SU-DHL-6 (cell line): Measurements from ENCODE around the gene GARIN1A.
"Not testable (repeated sequence)": the region's sequence is repeated elsewhere in the genome, so short reads cannot be mapped to it uniquely, and the experiment has no call there.

Experiments used
- H2AFZ ChIP-seq: fragments of 200-600 bp; sonication (generic); 2 replicates; pipeline ENCODE4 v1.6.1; 2014; ENCODE audit warnings: low read depth, mild to moderate bottlenecking, moderate library complexity, mixed read lengths, antibody characterized with exemption, low read length; ENCODE audit not compliant: severe bottlenecking
- H3F3A ChIP-seq: fragments of 200-600 bp; shearing (Covaris generic); 2 replicates; pipeline ENCODE4 v1.6.0; 2016; ENCODE audit warnings: antibody characterized with exemption, mild to moderate bottlenecking; ENCODE audit not compliant: insufficient read depth
- H3K27ac ChIP-seq: fragments of 200-600 bp; sonication (generic); 2 replicates; pipeline ENCODE4 v1.5.1; 2016; ENCODE audit warnings: low read depth, mild to moderate bottlenecking, low read length, moderate library complexity, mixed read lengths
- H3K27me3 ChIP-seq: fragments of 200-600 bp; sonication (generic), shearing (Covaris generic); 2 replicates; pipeline ENCODE4 v1.6.0; 2014; ENCODE audit warnings: mild to moderate bottlenecking, low read length
- H3K36me3 ChIP-seq: fragments of 200-600 bp; sonication (generic); 2 replicates; pipeline ENCODE4 v1.6.1; 2014; ENCODE audit warnings: mild to moderate bottlenecking, low read length, mixed read lengths
- H3K4me2 ChIP-seq: fragments of 300-600, 200-600 bp; shearing (Covaris generic), sonication (generic); 2 replicates; pipeline ENCODE4 v1.6.0; 2014; ENCODE audit warnings: low read length, low read depth, mild to moderate bottlenecking; ENCODE audit not compliant: poor library complexity, severe bottlenecking
- H3K4me3 ChIP-seq: fragments of 200-600 bp; sonication (generic); 2 replicates; pipeline ENCODE4 v1.5.1; 2014; ENCODE audit warnings: antibody characterized with exemption, low read length, mild to moderate bottlenecking, mixed read lengths; ENCODE audit not compliant: insufficient read depth, poor library complexity, severe bottlenecking
- H3K79me2 ChIP-seq: fragments of 200-600 bp; sonication (generic); 2 replicates; pipeline ENCODE4 v1.6.1; 2014; ENCODE audit warnings: mild to moderate bottlenecking, low read length, moderate library complexity; ENCODE audit not compliant: insufficient read depth
- H3K9ac ChIP-seq: fragments of 200-600 bp; sonication (generic); 2 replicates; pipeline ENCODE4 v1.7.0; 2014; ENCODE audit warnings: mild to moderate bottlenecking, low read length
- H3K9me2 ChIP-seq: fragments of 200-600 bp; sonication (generic); replicated peaks from 2 replicates; pipeline ENCODE4 v1.6.1; 2014; ENCODE audit warnings: low read length; ENCODE audit not compliant: insufficient read depth
- H3K9me3 ChIP-seq: fragments of 200-600 bp; sonication (generic); 2 replicates; pipeline ENCODE4 v1.6.1; 2014; ENCODE audit warnings: low read length, mixed read lengths; ENCODE audit not compliant: insufficient read depth
- H4K20me1 ChIP-seq: fragments of 200-600 bp; sonication (generic); 2 replicates; pipeline ENCODE4 v1.6.1; 2014; ENCODE audit warnings: low read depth, mild to moderate bottlenecking, antibody characterized with exemption, low read length, moderate library complexity, mixed read lengths
- EZH2phosphoT487 ChIP-seq: fragments of 200-600 bp; sonication (generic), shearing (Covaris generic); conservative IDR thresholded peaks from 2 replicates; pipeline ENCODE4 v1.6.1; 2018; ENCODE audit warnings: mild to moderate bottlenecking, antibody characterized with exemption, low read length, moderate library complexity, mixed read lengths
- TF ChIP-seq, protein P1 (sequence below): fragments of 200-600 bp; sonication (generic); IDR thresholded peaks from one replicate; pipeline ENCODE4 v1.5.1; 2017; ENCODE audit warnings: antibody characterized with exemption, mild to moderate bottlenecking, low read length, moderate library complexity; ENCODE audit not compliant: insufficient read depth, poor library complexity, severe bottlenecking

The GARIN1A gene

DNA sequence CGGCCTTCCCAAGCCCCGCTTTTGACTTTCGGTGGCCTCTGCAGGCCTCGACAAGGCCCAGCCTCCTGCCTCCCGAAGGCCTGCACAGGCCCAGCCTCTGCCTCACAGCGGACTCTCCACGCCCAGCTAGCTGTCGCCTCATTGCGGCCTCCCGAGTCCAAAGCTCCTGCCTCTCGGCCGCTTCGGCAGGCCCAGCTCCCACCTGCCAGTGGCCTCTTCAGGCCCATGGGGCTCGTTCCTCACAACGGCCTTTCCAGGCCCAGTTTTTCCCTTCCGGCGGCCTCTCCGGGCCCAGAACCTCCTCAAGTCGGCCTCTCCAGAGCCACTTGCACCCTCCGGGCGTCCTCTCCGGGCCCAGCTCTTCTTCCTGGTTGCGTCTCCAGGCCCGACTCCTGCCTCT lies 19.5 kb upstream of the GARIN1A start:
- H2AFZ ChIP-seq, H3K9me2 ChIP-seq, H3K79me2 ChIP-seq: not testable (repeated sequence)

GRCh38 chr7:128653197-128653596 lies 18.9 kb upstream of the GARIN1A start:
- not testable (repeated sequence) for H3K4me2 ChIP-seq, H3K36me3 ChIP-seq, H4K20me1 ChIP-seq

More for the DNA sequence above, 19.5 kb upstream of the GARIN1A start:
- H3K9ac ChIP-seq, H3K36me3 ChIP-seq, H3K27me3 ChIP-seq, H4K20me1 ChIP-seq, H3K4me3 ChIP-seq, H3F3A ChIP-seq, H3K9me3 ChIP-seq, H3K4me2 ChIP-seq, H3K27ac ChIP-seq: not testable (repeated sequence)

DNA sequence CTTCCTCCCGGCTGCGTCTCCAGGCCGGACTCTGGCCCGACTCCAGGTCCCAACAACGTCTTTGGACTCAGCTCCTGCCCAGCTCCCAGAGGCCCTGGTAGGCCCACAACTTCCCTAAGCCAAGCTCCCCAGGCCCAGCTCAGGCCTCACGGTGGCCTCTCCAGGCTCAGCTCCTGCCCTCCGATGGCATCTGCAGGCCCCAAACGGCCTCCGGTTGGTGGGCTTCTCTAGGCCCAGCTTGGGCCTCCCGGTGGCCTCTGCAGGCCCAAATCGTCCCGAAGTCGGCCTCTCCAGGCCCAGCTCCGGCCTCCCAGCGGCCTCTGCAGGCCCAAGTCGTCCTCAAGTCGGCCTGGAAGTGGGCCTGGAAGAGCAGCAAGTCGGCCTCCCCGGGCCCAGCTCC lies 18.0 kb upstream of the GARIN1A start:
- not testable (repeated sequence) for H3F3A ChIP-seq, H3K9me3 ChIP-seq, H3K27me3 ChIP-seq, H3K9me2 ChIP-seq, H3K4me2 ChIP-seq, H2AFZ ChIP-seq, H3K79me2 ChIP-seq, H3K9ac ChIP-seq, H3K4me3 ChIP-seq, H3K27ac ChIP-seq, H3K36me3 ChIP-seq, H4K20me1 ChIP-seq

More at GRCh38 chr7:128653197-128653596, 18.9 kb upstream of the GARIN1A start:
- H3K4me3 ChIP-seq, H3K9me2 ChIP-seq, H2AFZ ChIP-seq, H3K79me2 ChIP-seq, H3F3A ChIP-seq, H3K9ac ChIP-seq, H3K27ac ChIP-seq, H3K27me3 ChIP-seq, H3K9me3 ChIP-seq: not testable (repeated sequence)

DNA sequence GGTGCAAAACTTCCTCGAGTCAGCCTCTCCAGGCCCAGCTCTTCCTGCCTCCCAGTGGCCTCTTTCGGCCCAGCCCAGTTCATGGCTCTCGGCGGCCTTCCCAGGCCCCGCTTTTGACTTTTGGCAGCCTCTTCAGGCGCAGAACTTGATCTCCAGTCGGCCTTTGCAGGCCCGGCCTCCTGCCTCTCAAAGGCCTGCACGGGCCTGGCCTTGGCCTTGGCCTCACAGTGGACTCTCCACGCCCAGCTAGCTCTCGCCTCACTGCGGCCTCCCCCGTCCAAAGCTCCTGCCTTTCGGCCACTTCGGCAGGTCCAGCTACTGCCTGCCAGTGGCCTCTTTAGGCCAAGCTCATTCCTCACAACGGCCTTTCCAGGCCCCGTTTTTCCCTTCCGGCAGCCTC lies 17.6 kb upstream of the GARIN1A start:
- not testable (repeated sequence) for H3K4me2 ChIP-seq, H2AFZ ChIP-seq, H3K9me3 ChIP-seq, H3K27me3 ChIP-seq, H3K79me2 ChIP-seq, H3K36me3 ChIP-seq, H4K20me1 ChIP-seq, H3K9ac ChIP-seq, H3K4me3 ChIP-seq, H3K27ac ChIP-seq, H3K9me2 ChIP-seq, H3F3A ChIP-seq

- not testable (repeated sequence) for H3K4me2 ChIP-seq, H3K27me3 ChIP-seq, H3K36me3 ChIP-seq, H3K9ac ChIP-seq, H3K79me2 ChIP-seq, H3F3A ChIP-seq, H3K27ac ChIP-seq, H4K20me1 ChIP-seq, H2AFZ ChIP-seq, H3K4me3 ChIP-seq, H3K9me3 ChIP-seq, H3K9me2 ChIP-seq
Observed at GRCh38 chr7:128658428-128658827, 13.7 kb upstream of the GARIN1A start.

- Histone ChIP-seq H3K9me2 (no peaks in the 10 kb centered on the region), H3K79me2 (no peaks in the 10 kb centered on the region), H2AFZ (no peak overlapping the region), H3F3A (0 out of 2 replicates have a peak, but pooled peaks cover 3% of the 10 kb centered on the region), H4K20me1 (no peaks in the 10 kb centered on the region), H3K9me3 (no peaks in the 10 kb centered on the region), H3K9ac (no peak overlapping the region), H3K4me3 (no peak overlapping the region), H3K36me3 (no peaks in the 10 kb centered on the region), H3K4me2 (no peak overlapping the region), H3K27ac (no peak overlapping the region), H3K27me3 (no peaks in the 10 kb centered on the region)
- TF ChIP-seq, protein P1, sequence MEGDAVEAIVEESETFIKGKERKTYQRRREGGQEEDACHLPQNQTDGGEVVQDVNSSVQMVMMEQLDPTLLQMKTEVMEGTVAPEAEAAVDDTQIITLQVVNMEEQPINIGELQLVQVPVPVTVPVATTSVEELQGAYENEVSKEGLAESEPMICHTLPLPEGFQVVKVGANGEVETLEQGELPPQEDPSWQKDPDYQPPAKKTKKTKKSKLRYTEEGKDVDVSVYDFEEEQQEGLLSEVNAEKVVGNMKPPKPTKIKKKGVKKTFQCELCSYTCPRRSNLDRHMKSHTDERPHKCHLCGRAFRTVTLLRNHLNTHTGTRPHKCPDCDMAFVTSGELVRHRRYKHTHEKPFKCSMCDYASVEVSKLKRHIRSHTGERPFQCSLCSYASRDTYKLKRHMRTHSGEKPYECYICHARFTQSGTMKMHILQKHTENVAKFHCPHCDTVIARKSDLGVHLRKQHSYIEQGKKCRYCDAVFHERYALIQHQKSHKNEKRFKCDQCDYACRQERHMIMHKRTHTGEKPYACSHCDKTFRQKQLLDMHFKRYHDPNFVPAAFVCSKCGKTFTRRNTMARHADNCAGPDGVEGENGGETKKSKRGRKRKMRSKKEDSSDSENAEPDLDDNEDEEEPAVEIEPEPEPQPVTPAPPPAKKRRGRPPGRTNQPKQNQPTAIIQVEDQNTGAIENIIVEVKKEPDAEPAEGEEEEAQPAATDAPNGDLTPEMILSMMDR = no peak
- TF ChIP-seq EZH2phosphoT487 = no peak
Observed at GRCh38 chr7:128660596-128660995, 11.5 kb upstream of the GARIN1A start.
